Measurements from ENCODE around the gene KCNMA1. TPM values are rescaled to one million over a fixed set of nuclear protein-coding genes. Genes with fewer than 3 reads are reported as not detected.

The KCNMA1 gene
- total and polyA plus RNA-seq, 2 donors (not counting 1 experiment from before 2014, with no cell fraction given), result 0.82 to 3.1 TPM

GRCh38 chr10:77419056-77419455 is 218.6 kb downstream of the KCNMA1 start:
- no peaks in the 10 kb centered on the region for H3K9me3 ChIP-seq (ENCODE audit: control extremely low read depth in 1 of 3, control insufficient read depth in 2 of 3, insufficient read depth in 1 of 3, low read length in 2 of 3)
- Mint-ChIP-seq H3K27me3 (peaks cover 8% of the 10 kb centered on the region), H3K4me3 (no peak overlapping the region), H3K27ac (no peak overlapping the region), H3K9me3 (ENCODE audit: insufficient read depth) (no peaks in the 10 kb centered on the region), H3K4me1 (no peaks in the 10 kb centered on the region)
- H2AFZ ChIP-seq (ENCODE audit: insufficient read depth, low read depth, low read length, poor library complexity, severe bottlenecking), result no peak overlapping the region
- ChIA-PET CTCF (no interaction called here), POLR2A (no interaction called here)
- H3K9ac ChIP-seq (ENCODE audit: low read length), result no peak overlapping the region
- no peak overlapping the region for H3K27ac ChIP-seq (ENCODE audit: low read length in 2 of 2)
- H3K4me2 ChIP-seq (replicated peaks; ENCODE audit: low read depth, low read length, poor library complexity, severe bottlenecking), result no peak overlapping the region
- no peak for TF ChIP-seq CTCF (IDR thresholded peaks at IDR 0.05)
- TF ChIP-seq EZH2 (IDR thresholded peaks at IDR 0.05; ENCODE audit: borderline replicate concordance, insufficient read depth, low read depth, low read length, poor library complexity, severe bottlenecking), result no peak
- no peaks in the 10 kb centered on the region for H3K4me1 ChIP-seq (ENCODE audit: control insufficient read depth in 2 of 2, insufficient read depth in 2 of 2, low read length in 2 of 2)
- no peaks in the 10 kb centered on the region for H3K36me3 ChIP-seq (replicated peaks in 1 of 2; ENCODE audit: control extremely low read depth in 1 of 2, control insufficient read depth in 1 of 2, extremely low read depth in 1 of 2, insufficient read depth in 2 of 2, low read length in 1 of 2)
- 83% methylated on average over 1 of the region's 5 CpGs for WGBS (ENCODE audit: insufficient coverage)
- H3K79me2 ChIP-seq (ENCODE audit: control insufficient read depth, insufficient read depth, low read length), result no peaks in the 10 kb centered on the region
- no peak for ATAC-seq (ENCODE audit: low read depth)
- peaks cover 0 to 3% (median 0%) of the 10 kb centered on the region in 4 experiments for H3K27me3 ChIP-seq (replicated peaks in 1 of 4; ENCODE audit: control extremely low read depth in 1 of 4, control insufficient read depth in 3 of 4, insufficient read depth in 4 of 4, low read length in 3 of 4)
- intact Hi-C loops (cut with micrococcal nuclease), result no loop called here
- H4K20me1 ChIP-seq (ENCODE audit: control insufficient read depth, insufficient read depth, low read length, poor library complexity, severe bottlenecking), result no peaks in the 10 kb centered on the region
- DNase-seq, result no peak
- H3K4me3 ChIP-seq (ENCODE audit: control extremely low read depth in 1 of 5, extremely low read depth in 1 of 5, insufficient read depth in 1 of 5, low read depth in 2 of 5, low read length in 4 of 5), result no peak overlapping the region

- no peak overlapping the region for H3K27ac ChIP-seq (ENCODE audit: low read length in 2 of 2)
- DNase-seq, result no peak
- H3K36me3 ChIP-seq (replicated peaks in 1 of 2; ENCODE audit: control extremely low read depth in 1 of 2, control insufficient read depth in 1 of 2, extremely low read depth in 1 of 2, insufficient read depth in 2 of 2, low read length in 1 of 2), result no peaks in the 10 kb centered on the region
- H3K9ac ChIP-seq (ENCODE audit: low read length), result no peak overlapping the region
- intact Hi-C loops (cut with micrococcal nuclease), result no loop called here
- no peaks in the 10 kb centered on the region for H3K4me1 ChIP-seq (ENCODE audit: control insufficient read depth in 2 of 2, insufficient read depth in 2 of 2, low read length in 2 of 2)
- Mint-ChIP-seq H3K27me3 (peaks cover 8% of the 10 kb centered on the region), H3K4me1 (no peaks in the 10 kb centered on the region), H3K9me3 (ENCODE audit: insufficient read depth) (no peaks in the 10 kb centered on the region), H3K4me3 (no peak overlapping the region), H3K27ac (no peak overlapping the region)
- H3K9me3 ChIP-seq (ENCODE audit: control extremely low read depth in 1 of 3, control insufficient read depth in 2 of 3, insufficient read depth in 1 of 3, low read length in 2 of 3), result no peaks in the 10 kb centered on the region
- no peak for TF ChIP-seq EZH2 (IDR thresholded peaks at IDR 0.05; ENCODE audit: borderline replicate concordance, insufficient read depth, low read depth, low read length, poor library complexity, severe bottlenecking)
- TF ChIP-seq CTCF (IDR thresholded peaks at IDR 0.05), result no peak
- ATAC-seq (ENCODE audit: low read depth), result no peak
- ChIA-PET CTCF (no interaction called here), POLR2A (no interaction called here)
- WGBS (ENCODE audit: insufficient coverage), result 95% methylated on average over 7 of the region's 11 CpGs
- H4K20me1 ChIP-seq (ENCODE audit: control insufficient read depth, insufficient read depth, low read length, poor library complexity, severe bottlenecking), result no peaks in the 10 kb centered on the region
- peaks cover 0 to 3% (median 0%) of the 10 kb centered on the region in 4 experiments for H3K27me3 ChIP-seq (replicated peaks in 1 of 4; ENCODE audit: control extremely low read depth in 1 of 4, control insufficient read depth in 3 of 4, insufficient read depth in 4 of 4, low read length in 3 of 4)
- H3K79me2 ChIP-seq (ENCODE audit: control insufficient read depth, insufficient read depth, low read length), result no peaks in the 10 kb centered on the region
- no peak overlapping the region for H3K4me3 ChIP-seq (ENCODE audit: control extremely low read depth in 1 of 5, extremely low read depth in 1 of 5, insufficient read depth in 1 of 5, low read depth in 2 of 5, low read length in 4 of 5)
- no peak overlapping the region for H2AFZ ChIP-seq (ENCODE audit: insufficient read depth, low read depth, low read length, poor library complexity, severe bottlenecking)
- no peak overlapping the region for H3K4me2 ChIP-seq (replicated peaks; ENCODE audit: low read depth, low read length, poor library complexity, severe bottlenecking)
Observed at GRCh38 chr10:77417806-77418640, 219.6 kb downstream of the KCNMA1 start.

Data from B cell (primary cell).